HG02610 (cell line): Measurements from ENCODE around the gene SORCS3.

ENCODE experiments used
- ATAC-seq: cut with Tn5 transposase; IDR thresholded peaks from one replicate; pipeline ENCODE4 v1.9.1; 2021; ENCODE audit warnings: mild to moderate bottlenecking, moderate library complexity; ENCODE audit not compliant: unreplicated experiment

Gene SORCS3

DNA sequence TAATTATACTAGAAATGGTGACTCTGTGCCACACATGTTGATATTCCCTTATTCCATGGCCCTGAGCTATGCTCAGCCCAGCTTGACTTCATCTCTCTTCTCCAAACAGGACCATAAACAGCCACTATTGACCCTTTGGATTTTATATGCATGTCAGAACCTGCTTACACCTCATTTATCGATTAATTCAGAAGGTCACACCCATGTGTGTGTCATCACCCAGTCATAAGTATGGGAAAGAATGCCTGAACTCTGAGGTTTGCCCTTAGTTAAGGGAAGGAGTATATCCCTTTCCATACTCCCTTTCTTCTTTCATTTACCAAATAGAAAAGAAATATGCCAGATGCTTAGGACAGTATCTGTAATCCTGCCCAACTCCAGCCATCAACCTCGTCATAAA is 602.3 kb downstream of the SORCS3 start:
- ATAC-seq, result no peak

DNA sequence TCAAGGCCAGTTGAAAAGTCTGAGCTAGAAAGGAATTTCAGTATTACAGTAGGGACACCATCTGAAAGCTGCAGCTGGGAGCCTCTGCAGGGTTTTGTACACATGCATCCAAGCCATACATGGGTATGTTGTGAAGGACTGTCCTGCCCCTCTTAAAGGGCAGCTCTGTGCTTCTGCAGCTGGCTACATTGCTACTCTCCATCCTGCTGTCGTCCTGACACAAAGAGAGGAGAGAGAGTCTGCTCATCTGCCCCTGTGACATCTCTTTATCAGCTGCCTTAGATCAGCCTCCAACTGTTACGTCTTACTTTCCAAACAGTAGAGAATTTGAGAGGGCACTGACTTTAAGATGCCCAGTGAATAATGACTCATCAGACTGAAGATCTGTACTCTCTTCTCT is 602.7 kb downstream of the SORCS3 start:
- no peak for ATAC-seq

DNA sequence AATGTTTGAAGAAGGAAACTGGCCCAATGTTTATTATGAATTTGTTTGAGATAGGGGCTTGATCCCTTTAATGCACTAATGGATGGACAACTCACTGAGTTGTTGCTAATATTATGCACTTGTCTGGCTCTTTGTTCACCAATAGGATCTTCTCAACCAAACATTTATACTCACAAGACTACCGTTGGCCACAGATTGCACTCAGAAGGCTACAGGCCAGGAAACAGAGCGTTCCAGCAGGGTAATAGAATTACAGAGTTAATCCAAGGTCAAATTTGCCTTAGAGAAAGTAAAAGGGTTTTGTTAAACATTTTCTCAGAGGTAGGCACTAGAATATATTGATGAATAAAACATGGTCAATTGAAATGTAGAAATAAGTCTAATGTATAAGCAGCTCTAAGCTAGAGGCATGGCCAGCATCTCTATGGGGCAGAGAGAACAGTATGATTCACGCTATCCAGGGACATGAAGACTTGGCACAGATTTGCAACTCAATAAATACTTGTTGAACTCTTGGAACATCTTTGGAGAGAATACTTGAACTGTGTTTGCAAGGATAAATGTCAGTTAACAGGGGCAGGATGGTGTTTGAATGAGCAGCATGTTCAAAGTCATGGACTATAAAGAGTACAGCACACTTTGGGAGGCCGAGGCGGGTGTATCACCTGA is 606.9 kb downstream of the SORCS3 start:
- ATAC-seq, result no peak

DNA sequence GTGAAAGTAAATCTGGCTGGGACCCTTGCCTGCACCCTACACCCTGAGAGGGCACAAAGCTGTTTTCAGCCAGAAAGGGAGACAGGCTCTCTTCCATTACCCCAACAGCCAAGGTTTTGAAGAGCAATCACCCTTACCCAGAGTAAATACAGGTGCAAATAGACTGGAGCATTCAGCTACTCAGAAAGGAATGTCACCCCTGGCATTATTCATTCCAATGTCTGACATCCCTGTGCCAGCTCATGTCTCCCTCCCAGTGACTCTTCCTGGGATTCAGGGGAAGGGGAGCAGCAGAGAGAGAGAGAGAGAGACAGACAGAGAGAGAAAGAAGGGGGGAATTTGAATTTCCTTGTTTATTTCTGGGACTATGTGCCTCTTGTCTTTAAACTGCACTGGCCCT is 611.8 kb downstream of the SORCS3 start:
- no peak for ATAC-seq

DNA sequence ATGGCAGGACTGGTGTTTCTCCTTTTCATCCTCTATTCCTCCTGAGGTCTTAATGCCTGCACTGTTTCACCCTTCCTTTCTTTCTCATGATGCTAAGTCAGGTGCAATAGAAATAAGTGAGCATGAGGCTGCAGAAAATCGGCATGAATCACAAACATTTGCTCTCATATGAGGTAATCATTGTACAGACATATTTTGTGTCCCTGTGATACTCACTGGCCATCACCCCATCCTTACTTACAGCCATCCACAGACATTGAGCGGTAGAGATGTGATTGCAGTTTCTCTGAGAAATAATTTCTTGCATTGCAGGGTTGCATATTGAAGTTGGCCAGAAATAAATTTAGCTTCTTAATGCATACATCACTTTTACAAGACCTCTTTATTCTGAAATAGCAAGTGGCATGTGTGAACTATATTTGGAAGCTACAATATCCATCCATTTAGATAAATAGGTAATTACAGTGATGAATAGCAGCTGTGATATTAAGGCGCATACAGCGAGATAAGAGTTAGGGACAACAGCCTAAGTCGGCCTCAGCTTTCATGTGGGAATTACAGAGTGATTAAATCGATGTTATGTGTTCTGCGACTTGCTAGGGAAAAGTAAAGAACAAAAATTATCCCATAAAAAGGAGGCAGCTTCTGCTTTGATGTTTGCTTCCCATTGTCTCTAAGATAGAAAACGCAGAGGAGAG is 612.6 kb downstream of the SORCS3 start:
- ATAC-seq, result no peak

DNA sequence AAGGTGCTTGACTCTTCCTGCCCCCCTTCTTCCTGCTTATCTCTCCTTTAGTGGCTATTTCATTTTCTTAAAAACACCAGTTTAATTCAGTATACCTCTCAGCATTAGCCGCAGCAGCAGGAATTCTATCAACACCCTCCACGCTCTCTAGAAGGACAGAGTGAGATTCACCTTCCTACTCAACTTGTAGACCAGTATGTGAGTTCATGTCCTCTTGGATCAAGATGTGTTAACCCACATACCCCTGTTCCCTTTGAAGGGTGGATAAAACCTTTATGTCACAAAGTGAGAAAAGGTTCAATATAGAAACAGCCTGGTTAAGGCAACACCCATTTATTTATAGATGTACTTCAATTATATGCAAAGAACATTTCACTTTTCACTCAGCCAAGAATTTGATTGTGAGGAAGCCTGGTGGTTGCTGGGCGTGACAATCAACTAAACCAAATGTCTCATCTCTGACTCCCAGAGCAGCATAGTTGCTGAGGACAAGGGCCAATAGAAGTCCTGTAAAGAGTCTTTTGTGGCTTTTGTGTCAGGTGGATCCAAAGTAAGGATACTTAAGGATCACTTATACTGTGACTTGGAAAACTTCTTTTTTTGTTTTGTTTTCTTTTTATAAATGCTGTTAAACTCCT is 617.1 kb downstream of the SORCS3 start:
- ATAC-seq, result no peak

DNA sequence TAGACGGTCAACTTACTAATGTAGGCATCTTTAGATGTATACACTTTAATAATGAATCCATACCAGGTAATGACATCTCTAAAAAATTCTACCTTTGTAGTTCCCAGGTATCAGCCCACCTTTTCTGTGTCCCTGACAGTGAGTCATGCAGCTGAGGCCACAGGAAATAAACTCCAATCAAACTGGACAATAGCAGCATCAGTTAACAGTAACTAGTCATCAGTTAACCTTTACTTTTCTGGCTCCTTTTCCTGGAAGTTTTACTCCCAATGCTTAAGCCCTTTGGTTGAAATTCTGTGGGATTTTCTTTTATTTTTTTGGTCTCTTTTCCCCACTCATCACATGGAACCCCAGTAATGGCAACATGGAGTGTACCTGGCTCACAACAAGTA is 617.6 kb downstream of the SORCS3 start:
- ATAC-seq, result no peak

DNA sequence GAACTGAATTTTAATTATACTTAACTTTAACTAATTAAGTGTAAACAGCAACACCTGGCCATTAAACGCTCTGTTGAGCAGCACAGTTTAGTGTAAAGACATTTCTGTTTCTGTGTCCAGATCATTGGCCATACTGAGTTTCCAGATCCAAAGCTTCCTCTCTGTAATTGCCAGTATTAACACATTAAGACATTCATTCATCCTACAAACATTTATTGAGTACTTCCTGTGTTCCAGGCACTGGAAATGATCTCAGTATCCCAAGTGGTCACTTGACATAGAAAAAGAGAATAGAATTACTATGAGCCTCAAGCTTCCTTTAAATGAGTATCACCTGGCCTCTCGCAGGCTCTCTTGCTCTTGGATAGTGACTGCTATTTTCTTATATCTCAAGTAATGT is 618.1 kb downstream of the SORCS3 start:
- no peak for ATAC-seq

DNA sequence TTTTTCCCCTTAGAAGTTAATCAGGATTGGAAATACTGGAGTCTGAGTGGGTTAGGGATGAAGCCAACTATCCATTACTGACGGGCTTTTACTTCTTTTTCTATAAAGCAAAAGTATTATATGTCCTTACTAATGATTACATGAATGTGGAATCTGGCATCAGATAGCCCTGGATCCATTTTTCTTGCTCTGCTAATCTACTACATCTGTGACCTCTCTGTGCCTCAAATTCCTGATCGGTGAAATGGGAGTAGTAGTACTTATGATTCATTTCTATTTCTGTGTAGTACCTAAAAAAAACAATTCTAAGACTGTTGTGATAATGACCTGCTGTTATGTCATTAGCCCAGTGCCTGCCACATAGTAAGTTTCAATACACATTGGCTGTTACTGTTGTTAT is 621.6 kb downstream of the SORCS3 start:
- ATAC-seq, result no peak

DNA sequence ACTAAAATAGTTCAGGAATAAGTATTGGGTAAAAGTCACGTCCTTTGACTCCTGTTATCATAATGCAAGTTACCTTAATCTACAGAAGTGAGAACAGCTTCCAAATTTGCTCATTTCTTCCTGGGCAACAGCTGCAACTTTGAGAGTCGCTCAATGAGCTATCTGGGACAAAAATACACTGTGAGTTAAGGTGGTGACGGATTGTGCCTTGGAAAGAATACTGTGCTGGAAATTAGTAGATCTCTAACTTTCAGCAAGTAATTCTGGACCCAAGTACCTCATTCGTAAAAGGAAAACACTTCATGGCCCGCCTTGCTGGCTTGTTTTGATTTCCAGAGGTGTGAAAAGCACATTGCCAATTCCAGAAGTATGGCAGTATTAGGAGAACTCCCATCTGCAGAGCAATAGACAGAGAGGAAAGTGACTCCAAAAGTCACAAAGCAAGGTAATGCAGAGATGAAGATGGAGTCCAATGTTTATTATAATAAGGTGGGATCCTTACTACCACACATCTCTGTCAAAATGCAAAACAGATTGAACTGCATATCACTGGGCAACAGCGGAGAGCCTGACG is 626.0 kb downstream of the SORCS3 start:
- ATAC-seq, result no peak

DNA sequence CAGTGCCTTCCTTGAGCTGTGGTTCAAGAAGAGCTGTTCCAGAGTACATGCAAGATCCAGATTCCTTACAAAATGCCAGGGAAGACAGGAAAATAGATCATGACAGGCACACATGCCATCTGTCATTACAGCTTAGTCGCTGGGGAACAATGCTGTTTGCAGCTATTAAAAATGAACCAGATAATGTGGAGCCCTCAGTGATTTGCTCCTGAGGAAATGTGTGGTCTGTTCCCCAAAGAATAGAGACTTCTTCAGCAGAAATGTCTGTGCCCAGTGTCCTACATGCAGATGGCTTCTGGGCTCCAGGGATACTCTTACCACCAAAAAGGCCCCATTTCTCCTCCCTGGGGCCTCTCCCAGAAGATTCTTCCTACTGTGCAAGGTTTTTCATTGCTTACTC is 627.9 kb downstream of the SORCS3 start:
- ATAC-seq, result no peak

DNA sequence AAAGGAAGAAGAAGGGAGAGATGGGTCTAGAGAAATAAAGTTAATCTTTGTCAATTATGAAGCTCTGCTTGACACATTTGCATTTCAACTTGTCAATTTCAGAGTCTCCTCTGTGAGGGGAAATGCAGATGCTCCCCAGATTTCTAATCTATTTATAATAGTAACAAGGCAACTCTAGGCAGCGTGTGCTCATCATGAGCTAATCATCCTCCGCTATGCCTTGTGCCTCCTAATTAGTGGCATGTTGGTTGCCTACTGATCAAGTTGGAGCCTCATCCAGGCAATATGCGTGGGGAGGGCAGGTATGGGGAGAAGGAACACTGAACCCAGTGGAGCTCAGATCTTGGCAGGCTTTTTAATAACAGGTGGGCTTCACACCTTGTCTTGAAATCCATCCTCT is 628.6 kb downstream of the SORCS3 start:
- no peak for ATAC-seq

DNA sequence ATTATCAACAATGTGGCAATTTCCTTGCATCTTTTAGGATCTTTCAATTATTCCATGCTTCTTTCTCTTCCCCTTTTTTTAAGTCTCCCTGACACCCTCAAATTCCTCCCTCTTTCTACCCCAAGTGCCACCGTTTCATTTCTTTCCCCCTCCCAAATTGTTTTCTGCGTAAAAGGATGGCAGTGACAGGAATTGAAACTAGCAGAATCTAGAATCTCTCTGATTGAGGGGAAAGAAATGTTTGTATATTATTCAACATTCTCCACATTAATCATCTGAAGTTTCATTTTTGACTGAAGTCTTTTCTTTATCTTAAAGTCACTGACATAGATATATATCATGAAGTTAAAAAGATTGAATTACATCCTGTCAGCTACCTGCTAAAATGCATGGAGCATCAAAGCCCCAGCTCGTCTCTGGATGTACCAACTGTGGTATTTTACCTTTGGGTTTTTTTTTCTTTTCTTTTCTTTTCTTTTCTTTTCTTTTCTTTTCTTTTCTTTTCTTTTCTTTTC is 633.5 kb downstream of the SORCS3 start:
- ATAC-seq, result no peak

DNA sequence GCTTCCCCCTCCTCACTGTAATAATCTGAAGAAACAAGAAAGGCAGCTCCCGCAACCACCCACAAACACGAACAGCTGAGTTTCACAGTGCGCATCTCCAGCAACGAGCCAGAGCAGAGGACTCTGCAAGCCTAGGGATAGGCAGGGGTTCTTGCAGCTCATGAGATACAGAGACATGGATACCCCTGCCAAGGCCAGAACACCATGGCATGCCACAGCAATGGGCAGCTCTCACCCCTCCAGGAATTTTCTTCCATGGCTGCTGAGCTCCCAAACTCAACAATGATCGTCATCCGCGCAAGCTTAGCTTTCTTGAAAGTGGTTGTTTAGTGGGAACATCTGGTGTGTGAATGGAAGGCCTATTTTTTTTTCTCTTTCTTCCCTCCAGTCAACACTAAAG is 637.3 kb downstream of the SORCS3 start:
- ATAC-seq, result no peak

DNA sequence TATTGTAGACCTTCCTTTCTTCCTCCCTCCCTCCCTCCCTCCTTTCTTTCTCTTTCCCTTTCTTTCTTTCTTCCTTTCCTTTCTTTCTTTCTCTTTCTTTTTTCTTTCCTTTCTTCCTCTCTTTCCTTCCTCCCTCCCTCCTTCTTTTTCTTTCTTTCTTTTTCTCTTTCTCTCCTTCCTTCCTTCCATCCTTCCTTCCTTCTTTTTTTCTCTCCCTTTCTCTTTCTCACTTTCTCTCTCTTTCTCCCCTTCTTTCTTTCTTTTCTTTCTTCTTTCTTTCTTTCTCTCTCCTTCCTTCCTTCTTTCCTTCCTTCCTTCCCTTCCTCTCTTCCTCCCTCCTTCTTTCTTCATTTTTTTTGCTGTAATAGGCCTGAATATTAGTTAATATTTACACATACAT is 638.0 kb downstream of the SORCS3 start:
- no peak for ATAC-seq

DNA sequence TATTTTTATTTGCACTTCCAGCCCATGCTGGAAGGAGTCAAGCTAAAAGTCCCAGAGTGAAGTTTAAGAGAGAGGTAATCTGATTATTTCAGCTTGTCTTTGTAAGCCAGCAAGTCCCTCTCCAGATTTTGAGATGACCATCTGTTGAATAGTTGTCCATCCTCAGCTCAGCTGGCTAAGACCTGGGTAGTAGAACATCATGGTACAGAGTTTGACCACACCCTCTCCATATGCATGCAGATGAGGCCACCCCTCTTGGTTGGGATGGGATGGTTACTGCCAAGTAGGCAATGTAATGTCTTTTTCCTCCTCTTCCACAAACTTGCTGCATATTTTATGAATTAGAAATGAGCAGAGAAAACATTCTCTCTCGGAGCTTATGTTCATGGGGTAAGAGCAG is 639.8 kb downstream of the SORCS3 start:
- ATAC-seq, result no peak

DNA sequence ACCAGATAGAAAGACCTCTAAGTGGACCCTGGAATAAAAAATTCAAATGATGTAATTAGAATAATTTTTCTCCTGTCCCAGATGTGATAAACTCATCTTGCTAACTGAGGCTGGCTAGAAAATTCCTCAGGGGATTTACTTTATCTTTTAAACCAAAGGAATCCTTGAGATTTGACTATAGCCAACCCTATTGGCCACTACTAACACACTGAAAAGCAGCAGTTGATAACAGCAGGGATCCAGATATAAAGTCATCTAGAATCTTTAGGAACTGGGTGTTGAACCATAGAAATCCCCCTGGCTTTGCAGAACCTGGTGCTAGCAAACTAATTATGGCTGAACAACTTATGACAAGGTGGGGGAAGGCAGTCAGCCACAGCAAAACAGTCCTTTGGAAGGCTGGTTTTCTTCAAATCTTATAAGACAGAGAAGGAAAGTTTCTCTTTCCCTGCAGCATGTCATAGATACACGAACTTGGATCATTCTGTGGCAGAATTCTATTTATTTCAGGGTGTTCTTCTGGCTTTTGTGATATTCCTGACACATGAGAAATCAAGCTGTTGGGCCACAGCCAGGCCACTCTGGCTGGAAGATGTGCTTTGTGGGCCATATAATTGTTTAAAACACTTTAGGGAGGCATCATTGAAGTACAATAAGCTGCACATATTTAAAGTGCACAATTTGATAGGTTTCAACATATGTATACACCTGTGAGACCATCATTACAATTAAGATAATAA is 643.6 kb downstream of the SORCS3 start:
- ATAC-seq, result no peak

DNA sequence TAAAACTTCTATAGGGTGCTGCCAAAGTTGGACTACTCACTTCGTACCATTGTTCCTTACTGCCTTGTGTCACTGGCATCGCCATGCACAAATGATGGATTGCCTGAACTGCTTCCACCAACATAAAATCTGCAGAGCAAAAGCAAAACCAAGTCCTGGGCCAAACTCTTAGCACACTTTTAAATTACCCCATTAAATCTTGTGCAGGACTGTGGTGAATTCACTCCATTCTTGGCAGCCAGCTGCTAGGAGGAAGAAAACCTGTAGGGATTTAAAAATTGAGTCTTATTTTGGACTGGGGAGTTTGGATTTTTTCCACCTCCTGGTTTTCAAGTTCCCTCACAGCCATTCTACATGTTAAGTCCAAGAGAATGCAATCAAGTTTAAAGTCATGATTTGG is 646.9 kb downstream of the SORCS3 start:
- ATAC-seq, result no peak

DNA sequence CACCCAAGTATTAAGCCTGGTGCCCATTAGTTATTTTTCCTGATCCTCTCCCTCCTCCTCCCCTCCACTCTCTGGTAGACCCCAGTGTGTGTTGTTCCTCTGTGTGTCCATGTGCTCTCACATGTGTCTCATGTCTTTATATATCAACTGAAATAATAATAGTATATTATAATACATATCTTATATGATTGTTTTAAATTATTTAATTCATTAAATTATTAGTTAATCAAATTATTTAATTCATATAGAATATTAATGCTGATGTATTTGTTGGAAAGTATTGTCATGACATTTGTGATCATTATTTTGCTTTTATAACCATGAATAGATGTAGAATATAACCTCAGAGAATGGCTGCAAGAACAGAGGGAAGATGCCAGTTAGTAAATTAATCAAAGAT is 647.5 kb downstream of the SORCS3 start:
- ATAC-seq, result no peak

DNA sequence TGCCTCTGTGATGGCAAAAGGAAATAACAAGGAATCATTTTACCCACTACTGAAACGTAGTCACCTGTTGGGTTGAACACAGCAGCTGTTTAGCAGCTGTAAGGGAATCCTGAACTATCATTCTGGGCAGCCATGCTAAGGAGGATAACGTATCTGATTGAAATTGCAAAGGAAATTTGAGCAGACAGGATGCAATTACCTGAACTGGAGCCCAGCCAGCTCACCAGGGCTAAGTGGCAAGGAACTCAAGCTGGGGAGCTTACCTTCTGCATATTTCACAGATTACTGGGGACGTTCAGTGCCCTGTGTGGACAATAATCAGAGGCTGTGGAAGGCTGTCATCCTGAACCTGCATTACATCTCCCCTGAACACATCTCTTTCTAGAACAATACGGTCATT is 650.5 kb downstream of the SORCS3 start:
- no peak for ATAC-seq

DNA sequence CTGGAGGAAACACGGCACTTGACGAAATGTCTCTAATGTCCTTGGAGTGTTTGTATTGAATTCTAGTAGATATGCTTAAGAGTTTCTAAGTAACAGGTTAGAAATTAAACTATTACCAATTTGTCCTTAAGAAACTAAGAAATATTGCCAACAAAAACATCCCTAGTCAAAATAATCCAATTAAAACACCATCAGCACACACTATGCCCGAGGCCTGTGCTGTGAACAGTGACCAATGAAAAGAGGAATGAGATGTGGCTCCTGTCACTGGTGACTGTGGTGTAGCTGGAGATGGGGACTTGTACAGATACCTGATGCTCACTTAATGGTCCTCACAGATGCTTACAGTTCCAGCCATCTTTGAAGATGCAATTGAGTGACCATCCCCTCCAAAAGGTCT is 651.1 kb downstream of the SORCS3 start:
- ATAC-seq, result no peak
